ENCODE data around the gene TTC7B.

TTC7B gene

DNA sequence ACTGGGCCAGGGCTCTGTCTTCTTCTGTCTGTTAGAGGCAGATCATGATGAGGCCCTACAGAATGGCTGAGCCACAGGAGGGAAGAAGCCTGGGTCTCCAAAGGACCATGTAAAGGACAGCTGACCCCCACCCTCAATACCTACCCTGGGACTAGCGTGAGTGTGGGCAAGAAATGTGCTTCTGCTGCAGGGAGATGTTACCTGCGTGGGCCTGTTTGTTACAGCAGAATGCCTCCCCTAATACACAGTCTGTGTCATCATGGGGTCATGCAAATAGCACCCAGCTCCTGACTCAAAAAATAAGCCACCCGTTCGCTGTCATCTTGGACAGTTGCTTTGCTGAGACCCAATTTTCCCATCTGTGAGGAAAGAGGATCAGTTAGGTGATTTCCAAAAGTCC lies 328.8 kb downstream of the TTC7B start:
- no peak for DNase-seq (ENCODE audit: low spot score)

DNA sequence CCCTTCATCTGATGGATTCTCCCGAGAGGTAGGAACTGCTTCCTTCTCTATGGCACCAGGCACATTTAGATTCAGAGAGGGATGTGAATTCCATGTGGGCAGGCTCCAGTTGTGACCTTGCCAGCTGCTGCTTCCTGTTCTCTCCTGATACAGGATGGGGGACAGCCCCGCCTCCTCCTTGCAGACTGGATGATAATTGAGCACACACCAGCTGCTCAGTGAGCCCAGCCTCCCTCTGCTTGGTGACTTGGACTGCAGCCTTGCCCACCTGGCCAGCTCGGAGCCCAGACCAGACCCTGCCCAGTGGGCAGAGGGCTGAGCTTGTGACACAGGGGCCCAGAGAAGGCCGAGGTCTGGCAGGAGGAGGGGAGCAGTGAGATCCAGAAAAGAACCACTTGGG lies 329.2 kb downstream of the TTC7B start:
- no peak for DNase-seq (ENCODE audit: low spot score)

DNA sequence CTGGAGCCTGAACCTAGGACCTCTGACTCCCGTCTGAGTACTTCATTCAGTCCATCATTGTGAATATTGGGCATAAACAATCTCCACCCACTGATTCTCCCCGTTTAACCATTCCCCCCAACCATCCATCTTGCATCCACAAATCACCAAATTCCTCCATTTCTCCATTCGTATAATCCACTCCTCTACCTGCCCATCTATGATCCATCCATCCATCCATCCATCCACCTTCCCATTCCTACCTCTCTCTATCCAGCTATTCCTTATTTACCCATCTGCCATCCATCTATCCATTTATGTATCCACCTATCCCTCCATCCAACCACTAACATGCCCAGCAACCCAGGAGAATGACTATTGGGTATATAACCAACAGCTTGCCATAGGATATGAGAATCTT lies 331.9 kb downstream of the TTC7B start:
- DNase-seq (ENCODE audit: low spot score) = no peak

DNA sequence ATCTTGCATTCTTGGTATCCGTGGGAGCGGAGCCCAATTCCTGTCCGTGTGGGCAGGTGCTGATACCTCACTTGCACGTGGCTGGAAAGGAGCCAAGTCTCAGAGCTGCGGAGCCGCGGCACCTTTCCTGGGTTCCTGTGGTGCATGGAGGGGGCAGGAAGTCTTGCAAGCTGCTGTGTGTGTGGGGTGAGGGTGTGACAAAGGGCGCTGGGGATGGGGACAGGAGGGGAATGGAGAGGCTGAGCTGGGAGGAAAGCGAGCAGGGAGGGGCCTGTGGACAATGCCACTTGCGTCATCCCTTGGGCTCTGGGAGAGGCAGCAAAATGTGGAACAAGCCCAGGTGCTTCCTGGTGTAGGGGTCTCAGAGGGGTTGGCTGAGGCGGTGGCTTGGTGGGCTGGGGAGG lies 332.7 kb downstream of the TTC7B start:
- no peak for DNase-seq (ENCODE audit: low spot score)

DNA sequence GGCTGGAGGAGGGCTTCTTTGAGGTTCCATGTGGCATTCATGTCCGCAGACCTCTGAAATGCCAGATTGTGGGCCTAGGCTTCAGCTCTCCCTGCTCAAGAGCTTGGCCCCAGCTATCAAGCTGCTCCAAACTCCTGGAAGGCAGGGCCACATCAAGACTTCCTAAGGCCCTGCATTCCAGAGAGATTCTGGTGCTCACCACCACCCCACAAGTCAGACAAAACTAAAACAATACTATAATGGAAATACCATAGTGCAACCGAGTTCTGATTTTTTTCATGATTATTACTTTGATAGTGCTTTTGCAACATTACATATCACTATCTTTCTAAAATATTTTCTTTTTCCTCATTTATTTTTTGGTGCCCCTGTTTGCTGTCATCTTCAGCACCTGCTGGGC lies 333.1 kb downstream of the TTC7B start:
- DNase-seq (ENCODE audit: low spot score) = no peak

DNA sequence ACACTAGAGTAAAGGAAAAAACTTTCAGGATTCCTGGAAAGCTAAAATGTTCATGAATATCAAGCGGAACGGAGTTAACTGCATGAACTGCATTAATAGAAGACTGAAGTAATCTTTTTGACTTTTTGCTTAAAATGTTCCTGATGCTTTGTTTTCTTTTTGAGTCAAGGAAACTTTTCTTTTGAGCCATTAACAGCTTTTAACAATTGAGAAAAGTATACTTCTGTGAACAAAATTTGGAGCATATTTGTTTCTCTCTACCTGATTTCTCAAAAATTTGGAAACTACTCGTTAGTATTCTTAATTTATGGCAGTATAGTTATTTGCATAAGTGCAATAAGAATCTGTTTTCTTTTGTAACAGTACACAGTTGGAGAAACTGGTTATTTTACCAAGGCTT lies 340.9 kb downstream of the TTC7B start:
- DNase-seq (ENCODE audit: low spot score) = no peak
